ENCODE measurements around the gene AR.

The AR gene

GRCh38 chrX:67721321-67721720, 177.5 kb downstream of the AR start:
- no peaks in the 10 kb centered on the region for H3K36me3 ChIP-seq (ENCODE audit: control insufficient read depth in 1 of 2, insufficient read depth in 2 of 2, low read length in 2 of 2)
- no peaks in the 10 kb centered on the region for H3K27me3 ChIP-seq (ENCODE audit: control insufficient read depth in 1 of 2, insufficient read depth in 2 of 2, low read length in 2 of 2)
- H3K9me3 ChIP-seq (ENCODE audit: control insufficient read depth in 1 of 2, low read length in 2 of 2): no peaks in the 10 kb centered on the region
- no peak overlapping the region for H3K4me3 ChIP-seq (ENCODE audit: low read depth in 1 of 2, low read length in 2 of 2)
- no peak overlapping the region for H3K9ac ChIP-seq (ENCODE audit: low read depth in 1 of 2, low read length in 2 of 2)
- no peak overlapping the region for H3K27ac ChIP-seq (ENCODE audit: low read depth, low read length)
- H3K4me1 ChIP-seq (ENCODE audit: control insufficient read depth in 1 of 2, insufficient read depth in 2 of 2, low read length in 2 of 2): no peaks in the 10 kb centered on the region

DNA sequence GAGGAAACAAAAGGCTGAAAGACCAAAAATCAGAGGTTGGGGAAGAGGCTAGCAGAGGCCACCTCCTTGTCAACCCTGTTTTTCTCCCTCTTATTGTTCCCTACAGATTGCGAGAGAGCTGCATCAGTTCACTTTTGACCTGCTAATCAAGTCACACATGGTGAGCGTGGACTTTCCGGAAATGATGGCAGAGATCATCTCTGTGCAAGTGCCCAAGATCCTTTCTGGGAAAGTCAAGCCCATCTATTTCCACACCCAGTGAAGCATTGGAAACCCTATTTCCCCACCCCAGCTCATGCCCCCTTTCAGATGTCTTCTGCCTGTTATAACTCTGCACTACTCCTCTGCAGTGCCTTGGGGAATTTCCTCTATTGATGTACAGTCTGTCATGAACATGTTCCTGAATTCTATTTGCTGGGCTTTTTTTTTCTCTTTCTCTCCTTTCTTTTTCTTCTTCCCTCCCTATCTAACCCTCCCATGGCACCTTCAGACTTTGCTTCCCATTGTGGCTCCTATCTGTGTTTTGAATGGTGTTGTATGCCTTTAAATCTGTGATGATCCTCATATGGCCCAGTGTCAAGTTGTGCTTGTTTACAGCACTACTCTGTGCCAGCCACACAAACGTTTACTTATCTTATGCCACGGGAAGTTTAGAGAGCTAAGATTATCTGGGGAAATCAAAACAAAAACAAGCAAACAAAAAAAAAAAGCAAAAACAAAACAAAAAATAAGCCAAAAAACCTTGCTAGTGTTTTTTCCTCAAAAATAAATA, 179.9 kb downstream of the AR start:
- no peak overlapping the region for H3K27ac ChIP-seq (ENCODE audit: low read depth, low read length)
- no peaks in the 10 kb centered on the region for H3K36me3 ChIP-seq (ENCODE audit: control insufficient read depth in 1 of 2, insufficient read depth in 2 of 2, low read length in 2 of 2)
- H3K9ac ChIP-seq (ENCODE audit: low read depth in 1 of 2, low read length in 2 of 2): no peak overlapping the region
- H3K4me1 ChIP-seq (ENCODE audit: control insufficient read depth in 1 of 2, insufficient read depth in 2 of 2, low read length in 2 of 2): no peaks in the 10 kb centered on the region
- H3K27me3 ChIP-seq (ENCODE audit: control insufficient read depth in 1 of 2, insufficient read depth in 2 of 2, low read length in 2 of 2): no peaks in the 10 kb centered on the region
- H3K9me3 ChIP-seq (ENCODE audit: control insufficient read depth in 1 of 2, low read length in 2 of 2): no peaks in the 10 kb centered on the region
- no peak overlapping the region for H3K4me3 ChIP-seq (ENCODE audit: low read depth in 1 of 2, low read length in 2 of 2)

DNA sequence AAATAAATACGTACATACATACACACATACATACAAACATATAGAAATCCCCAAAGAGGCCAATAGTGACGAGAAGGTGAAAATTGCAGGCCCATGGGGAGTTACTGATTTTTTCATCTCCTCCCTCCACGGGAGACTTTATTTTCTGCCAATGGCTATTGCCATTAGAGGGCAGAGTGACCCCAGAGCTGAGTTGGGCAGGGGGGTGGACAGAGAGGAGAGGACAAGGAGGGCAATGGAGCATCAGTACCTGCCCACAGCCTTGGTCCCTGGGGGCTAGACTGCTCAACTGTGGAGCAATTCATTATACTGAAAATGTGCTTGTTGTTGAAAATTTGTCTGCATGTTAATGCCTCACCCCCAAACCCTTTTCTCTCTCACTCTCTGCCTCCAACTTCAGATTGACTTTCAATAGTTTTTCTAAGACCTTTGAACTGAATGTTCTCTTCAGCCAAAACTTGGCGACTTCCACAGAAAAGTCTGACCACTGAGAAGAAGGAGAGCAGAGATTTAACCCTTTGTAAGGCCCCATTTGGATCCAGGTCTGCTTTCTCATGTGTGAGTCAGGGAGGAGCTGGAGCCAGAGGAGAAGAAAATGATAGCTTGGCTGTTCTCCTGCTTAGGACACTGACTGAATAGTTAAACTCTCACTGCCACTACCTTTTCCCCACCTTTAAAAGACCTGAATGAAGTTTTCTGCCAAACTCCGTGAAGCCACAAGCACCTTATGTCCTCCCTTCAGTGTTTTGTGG, 180.7 kb downstream of the AR start:
- Histone ChIP-seq H3K4me3 (ENCODE audit: low read depth in 1 of 2, low read length in 2 of 2) (no peak overlapping the region), H3K36me3 (ENCODE audit: control insufficient read depth in 1 of 2, insufficient read depth in 2 of 2, low read length in 2 of 2) (no peaks in the 10 kb centered on the region), H3K9me3 (ENCODE audit: control insufficient read depth in 1 of 2, low read length in 2 of 2) (no peaks in the 10 kb centered on the region), H3K4me1 (ENCODE audit: control insufficient read depth in 1 of 2, insufficient read depth in 2 of 2, low read length in 2 of 2) (no peaks in the 10 kb centered on the region), H3K9ac (ENCODE audit: low read depth in 1 of 2, low read length in 2 of 2) (no peak overlapping the region), H3K27me3 (ENCODE audit: control insufficient read depth in 1 of 2, insufficient read depth in 2 of 2, low read length in 2 of 2) (no peaks in the 10 kb centered on the region), H3K27ac (ENCODE audit: low read depth, low read length) (no peak overlapping the region)

- Histone ChIP-seq H3K4me1 (ENCODE audit: control insufficient read depth in 1 of 2, insufficient read depth in 2 of 2, low read length in 2 of 2) (no peaks in the 10 kb centered on the region), H3K9ac (ENCODE audit: low read depth in 1 of 2, low read length in 2 of 2) (no peak overlapping the region), H3K36me3 (ENCODE audit: control insufficient read depth in 1 of 2, insufficient read depth in 2 of 2, low read length in 2 of 2) (no peaks in the 10 kb centered on the region), H3K27ac (ENCODE audit: low read depth, low read length) (no peak overlapping the region), H3K4me3 (ENCODE audit: low read depth in 1 of 2, low read length in 2 of 2) (no peak overlapping the region), H3K9me3 (ENCODE audit: control insufficient read depth in 1 of 2, low read length in 2 of 2) (no peaks in the 10 kb centered on the region), H3K27me3 (ENCODE audit: control insufficient read depth in 1 of 2, insufficient read depth in 2 of 2, low read length in 2 of 2) (no peaks in the 10 kb centered on the region)
Observed at GRCh38 chrX:67725471-67725870, 181.7 kb downstream of the AR start.

- no peak overlapping the region for H3K9ac ChIP-seq (ENCODE audit: low read depth in 1 of 2, low read length in 2 of 2)
- H3K27me3 ChIP-seq (ENCODE audit: control insufficient read depth in 1 of 2, insufficient read depth in 2 of 2, low read length in 2 of 2): no peaks in the 10 kb centered on the region
- no peaks in the 10 kb centered on the region for H3K36me3 ChIP-seq (ENCODE audit: control insufficient read depth in 1 of 2, insufficient read depth in 2 of 2, low read length in 2 of 2)
- H3K4me3 ChIP-seq (ENCODE audit: low read depth in 1 of 2, low read length in 2 of 2): no peak overlapping the region
- no peaks in the 10 kb centered on the region for H3K4me1 ChIP-seq (ENCODE audit: control insufficient read depth in 1 of 2, insufficient read depth in 2 of 2, low read length in 2 of 2)
- no peaks in the 10 kb centered on the region for H3K9me3 ChIP-seq (ENCODE audit: control insufficient read depth in 1 of 2, low read length in 2 of 2)
- no peak overlapping the region for H3K27ac ChIP-seq (ENCODE audit: low read depth, low read length)
Observed at GRCh38 chrX:67726018-67726417, 182.2 kb downstream of the AR start.

DNA sequence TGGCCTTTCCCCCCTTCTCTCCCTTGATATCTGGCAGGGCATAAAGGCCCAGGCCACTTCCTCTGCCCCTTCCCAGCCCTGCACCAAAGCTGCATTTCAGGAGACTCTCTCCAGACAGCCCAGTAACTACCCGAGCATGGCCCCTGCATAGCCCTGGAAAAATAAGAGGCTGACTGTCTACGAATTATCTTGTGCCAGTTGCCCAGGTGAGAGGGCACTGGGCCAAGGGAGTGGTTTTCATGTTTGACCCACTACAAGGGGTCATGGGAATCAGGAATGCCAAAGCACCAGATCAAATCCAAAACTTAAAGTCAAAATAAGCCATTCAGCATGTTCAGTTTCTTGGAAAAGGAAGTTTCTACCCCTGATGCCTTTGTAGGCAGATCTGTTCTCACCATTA, 183.8 kb downstream of the AR start:
- H3K9me3 ChIP-seq (ENCODE audit: control insufficient read depth in 1 of 2, low read length in 2 of 2): no peaks in the 10 kb centered on the region
- no peak overlapping the region for H3K27ac ChIP-seq (ENCODE audit: low read depth, low read length)
- H3K36me3 ChIP-seq (ENCODE audit: control insufficient read depth in 1 of 2, insufficient read depth in 2 of 2, low read length in 2 of 2): no peaks in the 10 kb centered on the region
- H3K9ac ChIP-seq (ENCODE audit: low read depth in 1 of 2, low read length in 2 of 2): no peak overlapping the region
- H3K27me3 ChIP-seq (ENCODE audit: control insufficient read depth in 1 of 2, insufficient read depth in 2 of 2, low read length in 2 of 2): no peaks in the 10 kb centered on the region
- no peaks in the 10 kb centered on the region for H3K4me1 ChIP-seq (ENCODE audit: control insufficient read depth in 1 of 2, insufficient read depth in 2 of 2, low read length in 2 of 2)
- H3K4me3 ChIP-seq (ENCODE audit: low read depth in 1 of 2, low read length in 2 of 2): no peak overlapping the region

- Histone ChIP-seq H3K27me3 (ENCODE audit: control insufficient read depth in 1 of 2, insufficient read depth in 2 of 2, low read length in 2 of 2) (no peaks in the 10 kb centered on the region), H3K9me3 (ENCODE audit: control insufficient read depth in 1 of 2, low read length in 2 of 2) (no peaks in the 10 kb centered on the region), H3K4me1 (ENCODE audit: control insufficient read depth in 1 of 2, insufficient read depth in 2 of 2, low read length in 2 of 2) (no peaks in the 10 kb centered on the region), H3K27ac (ENCODE audit: low read depth, low read length) (no peak overlapping the region), H3K9ac (ENCODE audit: low read depth in 1 of 2, low read length in 2 of 2) (no peak overlapping the region), H3K4me3 (ENCODE audit: low read depth in 1 of 2, low read length in 2 of 2) (no peak overlapping the region), H3K36me3 (ENCODE audit: control insufficient read depth in 1 of 2, insufficient read depth in 2 of 2, low read length in 2 of 2) (no peaks in the 10 kb centered on the region)
Observed at GRCh38 chrX:67730296-67730695, 186.5 kb downstream of the AR start.

- no peaks in the 10 kb centered on the region for H3K9me3 ChIP-seq (ENCODE audit: control insufficient read depth in 1 of 2, low read length in 2 of 2)
- H3K27me3 ChIP-seq (ENCODE audit: control insufficient read depth in 1 of 2, insufficient read depth in 2 of 2, low read length in 2 of 2): no peaks in the 10 kb centered on the region
- H3K4me3 ChIP-seq (ENCODE audit: low read depth in 1 of 2, low read length in 2 of 2): no peak overlapping the region
- no peaks in the 10 kb centered on the region for H3K36me3 ChIP-seq (ENCODE audit: control insufficient read depth in 1 of 2, insufficient read depth in 2 of 2, low read length in 2 of 2)
- no peak overlapping the region for H3K27ac ChIP-seq (ENCODE audit: low read depth, low read length)
- H3K9ac ChIP-seq (ENCODE audit: low read depth in 1 of 2, low read length in 2 of 2): no peak overlapping the region
- no peaks in the 10 kb centered on the region for H3K4me1 ChIP-seq (ENCODE audit: control insufficient read depth in 1 of 2, insufficient read depth in 2 of 2, low read length in 2 of 2)
Observed at GRCh38 chrX:67731061-67731460, 187.2 kb downstream of the AR start.

DNA sequence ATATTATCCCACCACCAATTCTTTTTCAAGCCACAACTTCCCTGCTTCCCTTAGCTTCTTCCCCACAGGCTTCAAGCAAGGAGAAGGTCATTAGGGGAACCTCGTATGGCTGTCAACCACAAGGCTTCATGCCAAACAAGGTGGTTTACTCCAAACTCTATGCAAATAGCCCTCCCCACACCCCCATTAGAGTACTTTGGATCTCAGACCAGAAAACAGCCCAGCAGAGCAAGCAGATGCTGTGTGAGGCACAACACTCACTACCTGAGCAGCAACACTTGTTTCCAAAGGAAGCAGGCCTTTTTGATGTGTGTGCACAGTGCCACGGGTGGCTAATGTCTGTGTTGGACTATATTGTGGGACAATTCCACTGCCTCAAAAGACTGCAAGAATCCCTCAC, 189.0 kb downstream of the AR start:
- H3K27me3 ChIP-seq (ENCODE audit: control insufficient read depth in 1 of 2, insufficient read depth in 2 of 2, low read length in 2 of 2): no peaks in the 10 kb centered on the region
- no peaks in the 10 kb centered on the region for H3K36me3 ChIP-seq (ENCODE audit: control insufficient read depth in 1 of 2, insufficient read depth in 2 of 2, low read length in 2 of 2)
- no peak overlapping the region for H3K27ac ChIP-seq (ENCODE audit: low read depth, low read length)
- H3K4me3 ChIP-seq (ENCODE audit: low read depth in 1 of 2, low read length in 2 of 2): no peak overlapping the region
- no peak overlapping the region for H3K9ac ChIP-seq (ENCODE audit: low read depth in 1 of 2, low read length in 2 of 2)
- H3K4me1 ChIP-seq (ENCODE audit: control insufficient read depth in 1 of 2, insufficient read depth in 2 of 2, low read length in 2 of 2): no peaks in the 10 kb centered on the region
- no peaks in the 10 kb centered on the region for H3K9me3 ChIP-seq (ENCODE audit: control insufficient read depth in 1 of 2, low read length in 2 of 2)

DNA sequence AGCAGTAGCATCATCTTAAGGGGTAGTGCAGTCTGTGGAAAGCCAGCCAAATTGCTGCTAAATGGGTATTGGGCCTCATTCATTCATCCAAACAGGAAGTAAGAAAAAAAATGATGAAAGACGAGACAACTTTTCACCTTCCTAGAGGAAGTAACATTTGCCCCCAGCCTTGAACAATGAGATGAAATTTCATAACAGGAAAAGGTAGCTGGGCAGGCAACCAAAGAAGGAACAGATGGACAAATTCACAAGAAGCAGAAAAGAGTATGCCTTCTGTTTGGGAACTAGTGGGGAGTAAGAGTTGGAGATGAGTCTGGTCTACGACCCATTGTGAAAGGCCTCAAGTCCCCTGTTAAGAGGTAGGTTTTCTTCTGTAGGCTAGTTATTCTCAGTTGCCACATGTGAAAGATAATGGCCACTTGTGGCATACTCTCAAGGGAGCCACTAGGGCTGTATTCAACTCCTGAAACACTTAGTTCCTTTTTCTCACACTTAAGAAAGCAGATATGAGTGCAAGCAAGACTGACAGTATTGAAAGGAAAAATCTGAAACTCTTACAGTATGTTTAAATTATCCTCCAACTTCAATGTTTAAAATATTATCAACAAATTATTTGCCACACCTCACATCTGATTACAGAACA, 190.4 kb downstream of the AR start:
- H3K27ac ChIP-seq (ENCODE audit: low read depth, low read length): no peak overlapping the region
- H3K4me1 ChIP-seq (ENCODE audit: control insufficient read depth in 1 of 2, insufficient read depth in 2 of 2, low read length in 2 of 2): no peaks in the 10 kb centered on the region
- H3K4me3 ChIP-seq (ENCODE audit: low read depth in 1 of 2, low read length in 2 of 2): no peak overlapping the region
- no peaks in the 10 kb centered on the region for H3K27me3 ChIP-seq (ENCODE audit: control insufficient read depth in 1 of 2, insufficient read depth in 2 of 2, low read length in 2 of 2)
- H3K9me3 ChIP-seq (ENCODE audit: control insufficient read depth in 1 of 2, low read length in 2 of 2): no peaks in the 10 kb centered on the region
- H3K9ac ChIP-seq (ENCODE audit: low read depth in 1 of 2, low read length in 2 of 2): no peak overlapping the region
- no peaks in the 10 kb centered on the region for H3K36me3 ChIP-seq (ENCODE audit: control insufficient read depth in 1 of 2, insufficient read depth in 2 of 2, low read length in 2 of 2)
